Measurements from ENCODE around the gene SLC35F4.

- TF ChIP-seq CTCF (conservative IDR thresholded peaks at IDR 0.05; ENCODE audit: low read depth, low read length) = no peak
- TF ChIP-seq EZH2 (IDR thresholded peaks at IDR 0.05; ENCODE audit: borderline replicate concordance, low read depth, low read length, poor library complexity, severe bottlenecking) = no peak
Observed at GRCh38 chr14:57576498-57576897, 289.4 kb downstream of the SLC35F4 start.
